DND-41 (cell line): ENCODE results near the gene SERAC1.

Experiments
- EZH2 ChIP-seq: IDR thresholded peaks from 3 replicates; pipeline ENCODE4 v1.6.1; 2012; ENCODE audit warnings: borderline replicate concordance, low read depth, mild to moderate bottlenecking, moderate library complexity, low read length, inconsistent platforms; ENCODE audit not compliant: severe bottlenecking
- TF ChIP-seq, protein P1 (sequence below): IDR thresholded peaks from 2 replicates; pipeline ENCODE4 v1.5.1; 2012; ENCODE audit warnings: borderline replicate concordance, low read length, moderate library complexity, mild to moderate bottlenecking; ENCODE audit not compliant: poor library complexity, severe bottlenecking; ENCODE audit errors: extremely low read depth

DNA sequence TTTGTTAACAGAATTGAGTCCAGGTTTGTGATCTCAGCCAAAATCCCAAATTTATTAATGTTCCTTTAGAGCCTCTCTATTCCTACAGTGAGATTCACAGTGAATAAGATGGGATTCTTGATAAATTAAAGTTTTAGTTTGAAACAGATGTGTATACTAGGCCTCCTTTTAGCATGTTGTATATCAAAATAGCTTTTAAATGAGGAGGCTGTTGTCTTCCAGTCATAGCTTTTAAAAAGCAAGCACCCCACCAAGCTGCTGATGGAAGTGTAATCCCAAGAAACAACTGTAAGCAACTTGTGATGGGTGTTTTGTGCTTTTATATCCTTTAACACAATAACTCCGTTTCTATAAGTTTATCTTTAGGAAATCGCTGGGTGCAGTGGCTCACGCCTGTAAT lies 7.0 kb upstream of the SERAC1 start:
- TF ChIP-seq, protein P1, sequence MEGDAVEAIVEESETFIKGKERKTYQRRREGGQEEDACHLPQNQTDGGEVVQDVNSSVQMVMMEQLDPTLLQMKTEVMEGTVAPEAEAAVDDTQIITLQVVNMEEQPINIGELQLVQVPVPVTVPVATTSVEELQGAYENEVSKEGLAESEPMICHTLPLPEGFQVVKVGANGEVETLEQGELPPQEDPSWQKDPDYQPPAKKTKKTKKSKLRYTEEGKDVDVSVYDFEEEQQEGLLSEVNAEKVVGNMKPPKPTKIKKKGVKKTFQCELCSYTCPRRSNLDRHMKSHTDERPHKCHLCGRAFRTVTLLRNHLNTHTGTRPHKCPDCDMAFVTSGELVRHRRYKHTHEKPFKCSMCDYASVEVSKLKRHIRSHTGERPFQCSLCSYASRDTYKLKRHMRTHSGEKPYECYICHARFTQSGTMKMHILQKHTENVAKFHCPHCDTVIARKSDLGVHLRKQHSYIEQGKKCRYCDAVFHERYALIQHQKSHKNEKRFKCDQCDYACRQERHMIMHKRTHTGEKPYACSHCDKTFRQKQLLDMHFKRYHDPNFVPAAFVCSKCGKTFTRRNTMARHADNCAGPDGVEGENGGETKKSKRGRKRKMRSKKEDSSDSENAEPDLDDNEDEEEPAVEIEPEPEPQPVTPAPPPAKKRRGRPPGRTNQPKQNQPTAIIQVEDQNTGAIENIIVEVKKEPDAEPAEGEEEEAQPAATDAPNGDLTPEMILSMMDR, result no peak
- no peak for TF ChIP-seq EZH2
